NCI-H526 treated with DMSO at 0.1 percent for 48 hours (cell line): ENCODE measurements around the gene BACH2.
"Not testable (repeated sequence)": the region's sequence is repeated elsewhere in the genome, so short reads cannot be mapped to it uniquely, and the experiment has no call there.

Experiments
- DNase-seq: peaks from one replicate; lab custom pipeline; 2025; lab: John Stamatoyannopoulos, UW

Gene BACH2

DNA sequence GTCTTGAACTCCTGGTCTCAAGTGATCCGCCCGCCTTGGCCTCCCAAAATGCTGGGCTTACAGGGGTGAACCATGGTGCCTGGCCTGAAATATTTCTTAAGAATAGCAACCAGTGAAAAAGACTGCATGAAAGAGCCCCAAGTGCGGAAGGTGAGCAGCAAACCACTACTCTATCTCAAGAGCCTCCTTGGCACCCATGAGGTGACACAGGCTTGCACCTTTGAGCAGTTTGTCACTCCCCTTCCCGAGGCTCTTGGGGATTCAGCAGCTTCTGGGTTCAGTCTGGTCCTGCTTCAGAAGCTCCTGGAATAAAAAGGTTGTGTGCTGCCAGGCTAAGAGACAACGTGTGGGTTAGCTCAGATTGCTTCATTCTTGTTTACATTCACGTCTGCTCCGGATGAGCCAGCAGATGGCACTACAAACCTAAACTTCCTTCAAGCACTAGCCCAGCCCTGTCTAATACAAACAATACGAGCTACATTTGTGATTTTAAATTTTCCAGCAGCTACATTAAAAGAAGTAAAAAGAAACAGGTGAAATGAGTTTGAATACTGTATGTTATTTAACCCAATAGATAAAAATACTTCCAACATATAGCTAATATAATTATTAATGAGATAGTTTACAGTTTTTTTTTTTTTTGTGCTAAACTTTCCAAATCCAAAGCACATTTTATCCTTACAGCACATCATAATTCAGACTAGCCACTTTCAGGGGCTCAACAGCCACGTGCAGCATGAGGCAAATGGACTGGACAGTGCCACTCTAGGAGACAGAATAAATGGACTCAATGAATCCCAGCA, 356.2 kb downstream of the BACH2 start:
- DNase-seq, result peak; percentile 68

DNA sequence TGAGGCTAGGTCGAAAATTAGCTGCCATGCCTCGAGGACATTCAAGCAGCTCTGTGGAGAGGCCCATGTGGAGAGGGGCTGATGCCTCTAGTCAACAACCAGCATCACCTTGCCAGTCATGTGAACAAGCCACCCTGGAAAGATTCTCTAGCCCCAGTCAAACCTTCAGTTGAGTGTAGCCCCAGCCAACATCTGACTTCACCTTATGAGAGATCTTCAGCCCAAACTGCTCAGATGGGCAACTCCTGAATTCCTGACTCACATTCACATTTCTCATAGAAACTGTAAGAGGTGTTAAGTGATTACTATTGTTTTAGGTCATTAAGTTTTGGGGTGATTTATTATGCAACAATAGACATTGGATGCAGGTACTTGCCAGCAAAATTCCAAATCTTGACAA, 357.5 kb downstream of the BACH2 start:
- DNase-seq, result no peak

- no peak for DNase-seq
Measured at GRCh38 chr6:89938014-89938413, 358.6 kb downstream of the BACH2 start.

DNA sequence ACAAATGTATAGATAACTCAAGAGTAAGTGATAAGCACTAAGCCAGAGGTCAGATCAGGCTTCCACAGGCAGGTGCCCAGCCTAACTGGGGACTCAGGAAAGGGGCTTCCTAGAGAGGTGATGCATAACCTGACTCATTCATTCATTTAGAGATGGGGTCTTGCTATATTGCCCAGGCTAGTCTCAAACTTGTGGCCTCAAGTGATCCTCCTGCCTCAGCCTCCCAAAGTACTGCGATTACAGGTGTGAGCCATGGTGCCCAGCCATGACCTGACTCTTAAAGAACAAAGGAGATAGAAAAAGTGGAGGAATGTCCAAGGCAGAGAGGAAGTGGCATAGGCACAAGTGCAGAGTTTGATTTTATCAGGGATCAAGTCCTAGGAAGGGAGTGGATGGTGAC, 360.5 kb downstream of the BACH2 start:
- no peak for DNase-seq

GRCh38 chr6:89934685-89935366, 361.8 kb downstream of the BACH2 start:
- DNase-seq, result no peak

- DNase-seq, result no peak
Measured at GRCh38 chr6:89932245-89932802, 364.3 kb downstream of the BACH2 start.

DNA sequence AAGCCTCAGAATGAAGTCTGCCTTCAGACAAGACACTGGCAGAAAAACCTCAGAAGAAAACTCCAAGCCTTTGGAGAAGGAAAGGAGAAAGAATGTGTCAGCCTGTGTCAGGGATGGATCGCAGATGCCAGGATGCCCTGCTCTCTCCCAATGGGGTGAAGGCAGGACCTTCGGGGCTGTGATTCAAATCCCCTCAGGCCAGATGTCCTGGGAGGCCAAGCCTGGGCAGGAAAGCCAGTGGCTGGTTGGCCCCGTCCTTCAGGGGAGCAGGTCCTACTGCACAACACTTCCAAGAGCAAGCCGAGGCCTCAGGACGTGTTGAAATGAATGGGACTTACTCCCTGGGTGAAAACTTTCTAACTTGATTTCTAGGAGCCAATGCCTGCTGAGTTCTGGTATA, 365.9 kb downstream of the BACH2 start:
- DNase-seq, result no peak

GRCh38 chr6:89928604-89929003, 368.0 kb downstream of the BACH2 start:
- DNase-seq, result no peak

- DNase-seq, result no peak
Measured at GRCh38 chr6:89927791-89928550, 368.7 kb downstream of the BACH2 start.

DNA sequence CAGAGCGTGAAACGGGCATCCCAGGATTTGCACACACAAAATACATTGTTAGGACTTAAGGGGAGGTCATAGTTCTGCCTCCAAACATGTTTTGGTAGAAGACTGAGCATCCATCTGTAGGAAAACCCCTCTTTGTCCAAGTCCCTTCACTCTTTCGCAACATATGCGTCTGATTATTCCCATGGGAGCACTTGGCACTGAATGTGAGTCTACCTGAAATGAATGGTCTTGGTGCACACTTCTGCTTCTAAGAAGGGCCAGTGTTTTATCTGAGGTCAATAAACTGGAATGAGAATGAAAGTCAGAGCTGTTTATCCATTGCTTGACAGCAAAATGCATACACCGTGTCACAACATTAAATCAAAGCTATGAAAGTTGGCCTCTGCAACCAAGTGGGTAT, 369.4 kb downstream of the BACH2 start:
- DNase-seq, result no peak

DNA sequence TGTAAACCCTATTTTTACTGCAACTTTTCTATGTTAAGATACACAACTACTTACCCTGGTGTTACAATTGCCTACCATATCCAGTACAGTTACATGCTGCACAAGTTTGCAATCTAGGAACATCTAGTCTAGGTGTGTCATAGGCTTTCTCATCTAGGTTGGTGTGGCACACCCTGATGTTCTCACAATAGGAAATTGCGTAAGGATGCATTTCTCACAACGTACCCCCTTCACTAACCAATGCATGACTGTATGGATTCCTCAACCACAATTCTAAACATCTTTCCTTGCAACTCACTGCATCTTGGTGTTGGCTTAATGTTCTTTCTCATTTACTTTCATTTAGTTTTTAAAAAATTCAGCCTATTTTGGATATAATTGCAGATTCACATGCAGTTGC, 370.8 kb downstream of the BACH2 start:
- DNase-seq, result no peak

GRCh38 chr6:89924231-89924630, 372.4 kb downstream of the BACH2 start:
- no peak for DNase-seq

DNA sequence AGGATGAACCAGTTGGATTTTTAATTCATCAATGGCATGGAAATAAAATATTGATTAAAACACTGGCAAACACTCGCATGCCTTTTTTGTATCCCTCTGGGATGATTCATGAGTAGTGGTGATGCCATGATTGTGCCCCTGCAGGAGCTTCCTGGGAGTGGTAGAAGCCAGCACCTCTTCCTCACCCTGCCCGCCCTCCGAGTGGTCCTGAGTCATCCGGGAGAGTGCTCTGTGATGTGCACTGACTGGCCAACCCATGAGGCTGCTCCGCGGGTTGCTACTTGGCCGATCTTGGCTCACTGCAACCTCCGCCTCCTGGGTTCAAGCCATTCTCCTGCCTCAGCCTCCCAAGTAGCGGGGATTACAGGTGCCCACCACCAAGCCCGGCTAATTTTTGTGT, 375.0 kb downstream of the BACH2 start:
- DNase-seq, result no peak

DNA sequence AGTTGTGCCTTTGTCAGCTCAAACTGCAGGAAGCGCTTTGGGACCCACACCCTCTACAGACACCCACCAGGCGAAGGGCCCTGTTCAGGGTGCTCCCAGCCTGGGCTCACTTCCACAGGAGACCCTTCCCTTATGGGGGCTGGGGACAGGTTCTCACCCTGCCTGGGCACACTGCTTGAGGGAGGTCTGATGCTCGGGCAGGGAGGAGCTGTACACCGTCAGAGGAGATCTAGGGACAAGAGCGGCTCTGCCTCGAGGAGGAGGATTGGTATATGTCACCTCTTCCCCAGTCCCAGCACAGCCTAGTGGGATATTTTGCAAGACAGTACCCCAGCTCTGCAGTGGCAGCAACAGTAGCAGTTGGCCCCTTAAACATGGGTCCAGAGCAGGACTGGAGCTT, 375.4 kb downstream of the BACH2 start:
- DNase-seq, result no peak

GRCh38 chr6:89917801-89918366, 378.8 kb downstream of the BACH2 start:
- no peak for DNase-seq

DNA sequence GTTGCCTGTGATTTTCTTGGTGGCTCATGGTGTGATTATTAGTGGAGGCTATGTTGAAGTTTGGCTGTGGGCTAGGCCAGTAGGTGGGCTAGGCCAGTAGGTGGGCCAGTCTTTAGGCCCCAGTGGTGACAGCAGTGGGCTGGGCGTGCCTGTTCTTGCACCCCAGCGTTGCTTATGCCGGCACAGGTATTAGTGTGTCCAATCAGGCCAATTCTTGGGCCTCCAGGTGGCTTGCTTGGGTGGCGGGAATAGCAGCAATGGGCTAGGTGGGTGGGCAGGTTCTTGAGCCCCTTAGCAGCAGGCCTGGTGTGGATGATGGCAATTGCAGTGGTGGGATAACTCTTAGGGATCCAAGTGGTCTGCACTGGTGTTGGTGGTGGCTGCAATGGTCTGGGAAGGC, 379.4 kb downstream of the BACH2 start:
- no peak for DNase-seq

GRCh38 chr6:89916136-89916920, 380.3 kb downstream of the BACH2 start:
- no peak for DNase-seq

- DNase-seq, result no peak
Measured at GRCh38 chr6:89910902-89911240, 385.8 kb downstream of the BACH2 start.

- not testable (repeated sequence) for DNase-seq
Measured at GRCh38 chr6:89910001-89910901, 386.4 kb downstream of the BACH2 start.

- no peak for DNase-seq
Measured at GRCh38 chr6:89895276-89895874, 401.3 kb downstream of the BACH2 start.
